ENCODE measurements around the gene PIGR. TPM values are rescaled to one million over a fixed set of nuclear protein-coding genes. Genes with fewer than 3 reads are reported as not detected.

The PIGR gene
- total and polyA plus RNA-seq, 9 donors, result 0.04 to 5.3 (median 0.73) TPM; not detected in 1

DNA sequence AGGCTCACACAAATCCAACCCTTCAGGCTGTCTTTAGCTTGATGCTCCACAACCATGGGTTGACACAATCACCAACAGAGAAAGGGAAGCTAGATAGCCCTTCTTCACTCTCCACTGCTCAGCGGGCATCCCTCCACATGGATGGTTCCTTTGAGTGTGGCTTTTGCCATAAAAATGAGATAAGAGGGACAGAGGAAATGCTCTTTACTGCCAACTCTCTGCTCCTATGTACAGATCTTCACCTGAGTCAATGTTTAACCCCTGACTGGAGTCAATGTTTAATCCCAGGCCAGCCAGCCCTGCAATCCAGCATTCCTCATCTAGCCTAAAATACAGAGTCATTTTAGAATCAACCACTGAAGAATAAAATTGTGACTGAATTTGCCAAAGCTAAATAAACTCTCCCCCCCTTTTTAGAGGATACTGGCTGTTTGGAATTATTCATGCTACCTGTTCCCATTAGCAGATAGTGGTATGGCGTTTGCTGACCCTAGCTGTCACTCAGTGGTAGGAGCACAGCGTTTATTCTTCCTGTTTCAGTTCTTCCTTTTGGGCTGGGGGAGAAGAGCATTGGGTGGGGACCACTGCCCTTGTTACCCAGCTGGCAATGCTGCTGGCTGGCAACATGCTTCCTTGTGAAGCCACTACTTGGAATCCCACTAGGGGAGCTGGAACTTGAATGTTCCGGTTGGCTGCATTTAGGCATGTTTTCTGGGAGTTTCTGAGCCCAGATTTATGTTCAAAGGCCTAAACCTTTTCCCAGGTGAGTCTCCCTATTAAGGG, 5.2 kb upstream of the PIGR start:
- no peaks in the 10 kb centered on the region for H3K36me3 ChIP-seq
- WGBS, 3 donors, result 84 to 91% (median 88%) methylated on average over 4 of the region's 4 CpGs
- no peak for TF ChIP-seq EP300 (IDR thresholded peaks at IDR 0.05)
- TF ChIP-seq, protein P1, sequence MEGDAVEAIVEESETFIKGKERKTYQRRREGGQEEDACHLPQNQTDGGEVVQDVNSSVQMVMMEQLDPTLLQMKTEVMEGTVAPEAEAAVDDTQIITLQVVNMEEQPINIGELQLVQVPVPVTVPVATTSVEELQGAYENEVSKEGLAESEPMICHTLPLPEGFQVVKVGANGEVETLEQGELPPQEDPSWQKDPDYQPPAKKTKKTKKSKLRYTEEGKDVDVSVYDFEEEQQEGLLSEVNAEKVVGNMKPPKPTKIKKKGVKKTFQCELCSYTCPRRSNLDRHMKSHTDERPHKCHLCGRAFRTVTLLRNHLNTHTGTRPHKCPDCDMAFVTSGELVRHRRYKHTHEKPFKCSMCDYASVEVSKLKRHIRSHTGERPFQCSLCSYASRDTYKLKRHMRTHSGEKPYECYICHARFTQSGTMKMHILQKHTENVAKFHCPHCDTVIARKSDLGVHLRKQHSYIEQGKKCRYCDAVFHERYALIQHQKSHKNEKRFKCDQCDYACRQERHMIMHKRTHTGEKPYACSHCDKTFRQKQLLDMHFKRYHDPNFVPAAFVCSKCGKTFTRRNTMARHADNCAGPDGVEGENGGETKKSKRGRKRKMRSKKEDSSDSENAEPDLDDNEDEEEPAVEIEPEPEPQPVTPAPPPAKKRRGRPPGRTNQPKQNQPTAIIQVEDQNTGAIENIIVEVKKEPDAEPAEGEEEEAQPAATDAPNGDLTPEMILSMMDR (IDR thresholded peaks at IDR 0.05), result no peak
- no peak for TF ChIP-seq POLR2A (IDR thresholded peaks at IDR 0.05)
- intact Hi-C loops (cut with DNase I), result no loop called here
- H3K27me3 ChIP-seq, result no peaks in the 10 kb centered on the region
- no peaks in the 10 kb centered on the region for H3K4me1 ChIP-seq (ENCODE audit: insufficient read depth)
- H3K9me3 ChIP-seq, result no peaks in the 10 kb centered on the region
- H3K4me3 ChIP-seq, result no peak overlapping the region
- no peak for DNase-seq
- no peak overlapping the region for H3K27ac ChIP-seq

GRCh38 chr1:206949641-206950040, 3.4 kb upstream of the PIGR start:
- 91 to 93% (median 91%) methylated on average over 5 of the region's 5 CpGs for WGBS, 3 donors
- TF ChIP-seq POLR2A (IDR thresholded peaks at IDR 0.05), result no peak
- TF ChIP-seq EP300 (IDR thresholded peaks at IDR 0.05), result no peak
- TF ChIP-seq, protein P1 (IDR thresholded peaks at IDR 0.05), result no peak
- H3K36me3 ChIP-seq, result no peaks in the 10 kb centered on the region
- H3K27me3 ChIP-seq, result no peaks in the 10 kb centered on the region
- DNase-seq, result no peak
- intact Hi-C loops (cut with DNase I), result no loop called here
- H3K9me3 ChIP-seq, result no peaks in the 10 kb centered on the region
- H3K4me1 ChIP-seq (ENCODE audit: insufficient read depth), result no peaks in the 10 kb centered on the region
- H3K27ac ChIP-seq, result no peak overlapping the region
- no peak overlapping the region for H3K4me3 ChIP-seq

GRCh38 chr1:206949208-206949607, 2.9 kb upstream of the PIGR start:
- TF ChIP-seq, protein P1 (IDR thresholded peaks at IDR 0.05), result no peak
- H3K27ac ChIP-seq, result no peak overlapping the region
- H3K27me3 ChIP-seq, result no peaks in the 10 kb centered on the region
- no peaks in the 10 kb centered on the region for H3K4me1 ChIP-seq (ENCODE audit: insufficient read depth)
- H3K4me3 ChIP-seq, result no peak overlapping the region
- no peaks in the 10 kb centered on the region for H3K36me3 ChIP-seq
- no peaks in the 10 kb centered on the region for H3K9me3 ChIP-seq
- intact Hi-C loops (cut with DNase I), result no loop called here
- WGBS, 3 donors, result 83 to 93% (median 86%) methylated on average over 4 of the region's 4 CpGs
- no peak for DNase-seq

- TF ChIP-seq POLR2A (IDR thresholded peaks at IDR 0.05), result no peak
- TF ChIP-seq, protein P1 (IDR thresholded peaks at IDR 0.05), result no peak
- WGBS, 3 donors, result 81 to 86% (median 83%) methylated on average over 3 of the region's 3 CpGs
- no peaks in the 10 kb centered on the region for H3K36me3 ChIP-seq
Observed at GRCh38 chr1:206947255-206947654, 989 bp upstream of the PIGR start.

More at GRCh38 chr1:206947255-206947654, 989 bp upstream of the PIGR start:
- DNase-seq, result no peak
- Histone ChIP-seq H3K9me3 (no peaks in the 10 kb centered on the region), H3K4me3 (no peak overlapping the region), H3K27me3 (no peaks in the 10 kb centered on the region), H3K27ac (no peak overlapping the region), H3K4me1 (ENCODE audit: insufficient read depth) (no peaks in the 10 kb centered on the region)
- intact Hi-C loops (cut with DNase I), result no loop called here

All from ovary (tissue), 9 donors.